Prostate gland (tissue), 2 donors: ENCODE data around the gene MTERF2.

Experiments used
- POLR2A ChIP-seq: fragments of 450-650 bp; IDR thresholded peaks from one replicate; pipeline ENCODE4 v1.6.1; 2016; ENCODE audit warnings: antibody characterized with exemption, mild to moderate bottlenecking
- TF ChIP-seq, protein P1 (sequence below), 4 experiments: fragments of 200-600 bp in 2 of 4; fragments of 450-650 bp in 2 of 4; sonication (generic) in 2 of 4; IDR thresholded peaks; 1 replicate in 3 of 4; 2 replicates in 1 of 4; pipeline ENCODE4 v1.5.1; 2016 to 2019; ENCODE audit warnings: antibody characterized with exemption in 4 of 4, mild to moderate bottlenecking in 2 of 4, moderate library complexity in 2 of 4

DNA sequence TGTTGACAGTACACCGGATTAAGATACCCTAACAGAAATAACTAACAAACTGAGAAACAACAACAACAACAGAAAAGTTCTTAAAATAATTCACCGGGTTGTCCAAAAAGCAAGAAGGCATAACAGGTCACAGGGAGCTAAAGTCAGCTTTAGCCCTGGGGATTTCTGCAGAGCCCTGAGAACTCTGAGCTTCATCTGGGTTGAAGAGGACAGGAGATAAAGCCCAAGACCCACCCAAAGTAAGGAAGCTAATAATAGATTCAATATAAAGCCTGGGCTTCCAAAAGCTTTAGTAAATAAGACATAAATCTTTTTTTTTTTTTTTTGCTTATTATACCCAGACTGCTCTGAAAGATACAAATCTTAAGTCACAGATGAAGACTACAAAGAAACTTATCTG is 44.1 kb upstream of the MTERF2 start:
- TF ChIP-seq, protein P1, sequence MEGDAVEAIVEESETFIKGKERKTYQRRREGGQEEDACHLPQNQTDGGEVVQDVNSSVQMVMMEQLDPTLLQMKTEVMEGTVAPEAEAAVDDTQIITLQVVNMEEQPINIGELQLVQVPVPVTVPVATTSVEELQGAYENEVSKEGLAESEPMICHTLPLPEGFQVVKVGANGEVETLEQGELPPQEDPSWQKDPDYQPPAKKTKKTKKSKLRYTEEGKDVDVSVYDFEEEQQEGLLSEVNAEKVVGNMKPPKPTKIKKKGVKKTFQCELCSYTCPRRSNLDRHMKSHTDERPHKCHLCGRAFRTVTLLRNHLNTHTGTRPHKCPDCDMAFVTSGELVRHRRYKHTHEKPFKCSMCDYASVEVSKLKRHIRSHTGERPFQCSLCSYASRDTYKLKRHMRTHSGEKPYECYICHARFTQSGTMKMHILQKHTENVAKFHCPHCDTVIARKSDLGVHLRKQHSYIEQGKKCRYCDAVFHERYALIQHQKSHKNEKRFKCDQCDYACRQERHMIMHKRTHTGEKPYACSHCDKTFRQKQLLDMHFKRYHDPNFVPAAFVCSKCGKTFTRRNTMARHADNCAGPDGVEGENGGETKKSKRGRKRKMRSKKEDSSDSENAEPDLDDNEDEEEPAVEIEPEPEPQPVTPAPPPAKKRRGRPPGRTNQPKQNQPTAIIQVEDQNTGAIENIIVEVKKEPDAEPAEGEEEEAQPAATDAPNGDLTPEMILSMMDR (IDR thresholded peaks at IDR 0.05), result no peak
- no peak for TF ChIP-seq POLR2A
